Upper lobe of left lung (tissue), 4 donors: ENCODE data around the gene GPSM1.

Source experiments
- EP300 ChIP-seq, 4 donors: sonication (generic); formaldehyde crosslinking; IDR thresholded peaks; one replicate each; pipeline ENCODE4 v1.5.1; 2017; ENCODE audit warnings: antibody characterized with exemption in 4 of 4, control low read depth in 2 of 4
- TF ChIP-seq, protein P1 (sequence below), 6 experiments: fragments of 450-650 bp in 4 of 6; fragments of 200-600 bp in 2 of 6; sonication (generic) in 2 of 6; IDR thresholded peaks; one replicate each; pipeline ENCODE4 v1.5.1; 2016 to 2019; ENCODE audit warnings: antibody characterized with exemption in 6 of 6

DNA sequence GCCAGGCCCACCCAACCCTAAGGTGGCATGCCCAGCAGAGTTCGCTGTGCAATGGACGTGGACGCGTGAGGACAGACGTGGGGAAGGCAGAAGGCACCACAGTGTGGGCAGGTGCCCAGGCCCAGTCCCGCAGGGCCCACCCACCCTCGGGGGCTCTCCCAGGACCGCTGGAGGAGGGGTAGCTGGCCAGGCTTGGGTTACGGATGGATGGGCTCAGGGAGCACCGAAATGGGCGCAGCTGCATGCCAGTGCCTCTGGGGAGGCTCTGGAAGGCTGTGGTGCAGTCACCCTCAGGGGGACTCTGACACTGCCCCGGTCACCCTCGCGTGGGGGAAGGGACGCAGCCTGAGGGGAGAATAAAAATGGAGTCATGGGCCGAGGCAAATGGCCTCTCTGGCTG lies 9.6 kb upstream of the GPSM1 start:
- no peak for TF ChIP-seq EP300 (IDR thresholded peaks at IDR 0.05)
- TF ChIP-seq, protein P1, sequence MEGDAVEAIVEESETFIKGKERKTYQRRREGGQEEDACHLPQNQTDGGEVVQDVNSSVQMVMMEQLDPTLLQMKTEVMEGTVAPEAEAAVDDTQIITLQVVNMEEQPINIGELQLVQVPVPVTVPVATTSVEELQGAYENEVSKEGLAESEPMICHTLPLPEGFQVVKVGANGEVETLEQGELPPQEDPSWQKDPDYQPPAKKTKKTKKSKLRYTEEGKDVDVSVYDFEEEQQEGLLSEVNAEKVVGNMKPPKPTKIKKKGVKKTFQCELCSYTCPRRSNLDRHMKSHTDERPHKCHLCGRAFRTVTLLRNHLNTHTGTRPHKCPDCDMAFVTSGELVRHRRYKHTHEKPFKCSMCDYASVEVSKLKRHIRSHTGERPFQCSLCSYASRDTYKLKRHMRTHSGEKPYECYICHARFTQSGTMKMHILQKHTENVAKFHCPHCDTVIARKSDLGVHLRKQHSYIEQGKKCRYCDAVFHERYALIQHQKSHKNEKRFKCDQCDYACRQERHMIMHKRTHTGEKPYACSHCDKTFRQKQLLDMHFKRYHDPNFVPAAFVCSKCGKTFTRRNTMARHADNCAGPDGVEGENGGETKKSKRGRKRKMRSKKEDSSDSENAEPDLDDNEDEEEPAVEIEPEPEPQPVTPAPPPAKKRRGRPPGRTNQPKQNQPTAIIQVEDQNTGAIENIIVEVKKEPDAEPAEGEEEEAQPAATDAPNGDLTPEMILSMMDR (IDR thresholded peaks at IDR 0.05) = no peak
